GM21528 (cell line): ENCODE data around the gene OFD1.

ENCODE experiments used
- ATAC-seq: cut with Tn5 transposase; IDR thresholded peaks from one replicate; pipeline ENCODE4 v1.9.1; 2021; ENCODE audit warnings: mild to moderate bottlenecking, moderate library complexity; ENCODE audit not compliant: unreplicated experiment, low FRiP score

The OFD1 gene

GRCh38 chrX:13748486-13748885 lies 13.9 kb downstream of the OFD1 start:
- ATAC-seq: no peak

DNA sequence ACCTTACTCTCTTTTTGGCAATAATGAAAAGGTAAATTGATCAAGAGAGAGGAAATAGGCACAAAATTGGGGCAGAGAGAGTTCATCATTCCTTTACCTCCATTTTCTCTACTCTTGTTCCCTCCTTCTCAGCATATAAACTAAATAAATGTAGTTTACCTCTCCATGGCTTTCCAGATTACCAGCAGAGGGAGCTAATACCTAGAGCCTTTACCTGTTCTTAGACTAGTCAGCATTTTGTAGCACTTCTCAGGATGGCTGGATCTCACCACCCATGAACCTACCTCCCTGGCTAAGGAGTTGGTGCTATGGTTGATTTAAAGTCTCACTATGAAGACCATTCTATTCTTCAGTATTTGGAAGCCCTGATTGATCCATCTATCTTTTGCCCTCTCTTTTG lies 15.7 kb downstream of the OFD1 start:
- ATAC-seq: no peak

DNA sequence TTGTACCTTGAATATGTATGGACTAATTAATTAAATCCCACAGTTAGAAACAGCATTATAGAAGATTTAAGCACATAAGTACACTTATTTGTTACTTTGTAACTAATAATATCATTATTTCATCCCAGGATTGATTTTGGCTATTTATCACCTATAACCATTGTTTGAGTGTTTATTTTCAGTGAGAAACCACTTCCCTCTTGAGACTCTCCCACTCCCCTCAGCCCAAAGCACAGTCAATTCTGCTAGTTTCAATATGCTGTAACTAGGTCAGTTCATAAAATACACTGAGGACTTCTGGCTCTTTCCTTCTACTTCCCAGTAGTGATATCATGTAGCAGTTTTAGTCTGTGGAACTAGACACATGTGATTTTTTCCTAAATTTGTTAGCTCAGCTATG lies 16.3 kb downstream of the OFD1 start:
- peak; percentile 49 for ATAC-seq

- ATAC-seq: no peak
Observed at GRCh38 chrX:13752141-13752540, 17.6 kb downstream of the OFD1 start.

DNA sequence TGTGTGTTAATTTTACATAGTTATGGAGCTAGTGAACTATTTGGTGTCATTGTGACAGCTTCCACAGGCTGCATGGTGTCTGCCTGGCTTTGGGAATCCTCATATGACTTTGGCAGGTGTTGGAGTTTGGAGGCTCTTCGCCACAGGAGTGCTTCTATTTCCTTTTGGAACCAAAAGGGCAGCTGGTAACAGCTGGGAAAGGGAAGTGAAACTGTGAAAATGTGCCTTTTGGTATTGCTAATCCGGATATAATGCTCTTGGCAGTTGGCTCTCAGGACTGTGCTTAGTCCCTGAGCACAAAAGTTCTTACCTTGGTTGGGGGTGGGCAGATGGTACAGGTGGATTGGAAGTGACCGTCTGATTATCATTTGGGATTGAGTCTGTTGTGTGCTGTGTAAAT lies 18.1 kb downstream of the OFD1 start:
- ATAC-seq: peak; percentile 69

GRCh38 chrX:13754765-13755164 lies 20.2 kb downstream of the OFD1 start:
- ATAC-seq: no peak

- no peak for ATAC-seq
Observed at GRCh38 chrX:13755254-13755653, 20.7 kb downstream of the OFD1 start.

DNA sequence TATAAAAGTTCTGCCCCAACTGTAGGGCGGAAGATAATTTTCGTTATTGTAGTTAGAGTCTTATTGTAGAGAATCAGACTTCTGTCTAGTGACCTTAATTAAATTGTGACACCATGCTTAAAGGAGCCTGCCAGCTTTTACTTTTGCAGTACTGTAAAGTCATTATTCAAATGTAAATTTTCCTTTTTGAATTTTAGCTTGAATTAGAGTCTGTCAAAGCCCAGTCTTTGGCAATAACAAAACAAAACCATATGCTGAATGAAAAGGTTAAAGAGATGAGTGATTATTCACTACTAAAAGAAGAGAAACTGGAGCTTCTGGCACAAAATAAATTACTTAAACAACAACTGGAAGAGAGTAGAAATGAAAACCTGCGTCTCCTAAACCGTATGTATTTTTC lies 21.8 kb downstream of the OFD1 start:
- no peak for ATAC-seq

DNA sequence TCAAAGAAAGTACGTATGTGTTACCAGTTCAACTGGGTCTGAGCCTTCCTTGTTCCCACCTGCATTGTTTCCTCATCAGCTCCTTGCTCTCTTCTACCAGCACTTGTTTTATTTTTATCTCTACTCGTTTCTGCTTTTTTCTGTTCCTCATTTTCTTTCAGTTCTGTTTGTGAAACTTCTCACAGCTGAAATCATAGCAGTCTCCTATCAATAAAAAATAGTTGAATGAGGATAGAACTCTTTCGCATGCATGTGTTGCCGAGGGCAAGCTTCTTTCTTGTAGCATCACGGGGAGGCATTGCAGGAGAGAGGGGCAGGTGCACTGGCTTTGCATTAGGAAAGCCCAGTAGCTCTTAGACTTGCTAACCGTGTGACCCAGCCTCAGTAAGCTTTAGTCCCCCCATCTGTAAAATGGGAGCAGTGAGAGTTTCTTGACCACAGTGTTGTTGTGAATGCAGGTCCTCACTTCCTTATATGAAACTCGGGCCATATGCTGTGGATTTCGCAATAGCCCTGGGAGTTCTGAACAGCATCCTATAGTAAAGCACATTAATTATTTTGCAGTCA lies 24.7 kb downstream of the OFD1 start:
- ATAC-seq: peak; percentile 79

DNA sequence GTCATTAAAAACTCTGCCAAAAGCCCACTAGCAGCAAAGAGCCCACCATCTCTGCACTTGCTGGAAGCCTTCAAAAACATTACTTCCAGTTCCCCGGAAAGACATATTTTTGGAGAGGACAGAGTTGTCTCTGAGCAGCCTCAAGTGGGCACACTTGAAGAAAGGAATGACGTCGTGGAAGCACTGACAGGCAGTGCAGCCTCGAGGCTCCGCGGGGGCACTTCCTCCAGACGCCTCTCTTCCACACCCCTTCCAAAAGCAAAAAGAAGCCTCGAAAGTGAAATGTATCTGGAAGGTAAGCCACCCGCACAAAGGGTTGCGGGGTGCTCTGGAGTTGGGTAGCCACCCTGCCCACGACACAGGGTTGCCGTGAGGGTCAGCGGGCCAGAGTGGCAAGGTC lies 25.9 kb downstream of the OFD1 start:
- no peak for ATAC-seq

DNA sequence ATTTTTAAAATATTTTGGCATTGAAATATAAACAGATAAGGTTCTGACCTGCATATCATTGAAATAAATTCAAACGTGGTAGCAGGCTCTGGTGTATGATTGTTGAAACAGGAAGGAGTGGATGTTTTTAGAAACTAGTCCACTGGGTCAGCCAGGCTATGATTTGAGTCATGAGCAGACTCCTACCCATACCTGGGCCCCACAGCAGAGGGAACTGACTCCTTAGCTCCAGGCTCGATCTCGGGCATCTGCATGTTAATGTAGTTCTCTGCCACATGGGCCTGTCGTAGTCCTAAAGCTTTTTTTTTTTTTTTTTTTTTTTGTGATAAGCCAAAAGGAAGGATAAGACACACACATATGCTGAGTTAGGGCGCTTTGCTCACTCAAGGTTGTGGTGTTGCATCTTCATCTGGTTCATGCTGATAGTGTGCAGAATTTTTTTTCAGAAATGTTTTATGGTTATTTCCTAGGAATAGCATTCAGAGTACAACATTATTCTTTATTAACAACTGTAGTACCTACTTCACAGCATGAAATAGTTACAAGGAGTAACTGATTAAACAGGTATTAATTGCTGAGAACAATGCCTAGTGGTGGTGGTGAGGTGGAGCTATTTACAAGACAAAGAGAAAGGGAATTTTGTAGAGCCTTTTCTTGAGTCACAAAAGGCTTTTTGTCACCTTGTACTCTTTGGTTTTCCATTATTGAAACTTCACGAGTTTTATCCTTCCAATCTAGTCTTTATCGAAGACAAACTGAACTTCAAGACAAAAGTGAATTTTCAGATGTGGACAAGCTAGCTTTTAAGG lies 27.3 kb downstream of the OFD1 start:
- no peak for ATAC-seq

GRCh38 chrX:13763489-13763888 lies 28.9 kb downstream of the OFD1 start:
- ATAC-seq: no peak

- no peak for ATAC-seq
Observed at GRCh38 chrX:13764281-13764680, 29.7 kb downstream of the OFD1 start.

DNA sequence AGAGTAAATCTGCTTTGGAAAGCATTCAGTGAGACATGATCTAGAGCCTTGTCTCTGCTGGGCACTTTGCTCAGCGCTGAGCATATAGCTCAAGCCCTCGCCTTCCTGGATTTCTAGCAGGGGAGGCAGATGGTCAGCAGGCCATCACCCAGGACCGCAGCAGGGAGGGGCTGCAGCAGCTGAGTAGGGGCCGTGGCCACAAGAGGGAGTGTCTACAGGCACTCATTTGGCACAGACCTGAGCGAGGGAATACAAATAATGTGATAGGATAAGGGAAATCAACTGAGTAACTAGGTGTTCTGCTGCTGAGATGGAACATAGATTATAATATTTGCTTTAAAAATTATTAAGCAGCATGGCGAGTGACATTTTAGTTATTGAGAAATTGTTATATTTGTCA lies 30.2 kb downstream of the OFD1 start:
- ATAC-seq: no peak

- no peak for ATAC-seq
Observed at GRCh38 chrX:13768939-13769338, 34.4 kb downstream of the OFD1 start.

- ATAC-seq: no peak
Observed at GRCh38 chrX:13770013-13770535, 35.5 kb downstream of the OFD1 start.

- ATAC-seq: no peak
Observed at GRCh38 chrX:13774696-13775095, 40.1 kb downstream of the OFD1 start.

DNA sequence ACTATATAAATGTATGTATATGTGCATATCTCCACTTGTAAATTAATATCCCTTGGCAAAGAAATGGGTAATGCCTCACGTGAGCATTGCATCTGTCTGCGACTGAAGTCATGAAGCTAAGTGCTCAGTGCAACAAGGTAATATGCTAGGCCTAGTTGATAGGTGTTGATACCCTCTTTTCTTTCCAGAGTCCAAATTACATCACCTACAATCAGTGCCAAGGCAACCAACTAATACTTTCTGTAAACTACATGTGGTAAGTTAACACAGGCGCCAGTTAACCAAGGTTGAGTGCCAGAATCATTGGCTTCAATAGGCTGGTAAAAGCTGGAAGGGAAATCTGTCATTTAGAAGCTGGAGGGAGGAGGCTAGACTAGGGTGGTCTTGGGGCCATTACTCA lies 41.3 kb downstream of the OFD1 start:
- no peak for ATAC-seq

DNA sequence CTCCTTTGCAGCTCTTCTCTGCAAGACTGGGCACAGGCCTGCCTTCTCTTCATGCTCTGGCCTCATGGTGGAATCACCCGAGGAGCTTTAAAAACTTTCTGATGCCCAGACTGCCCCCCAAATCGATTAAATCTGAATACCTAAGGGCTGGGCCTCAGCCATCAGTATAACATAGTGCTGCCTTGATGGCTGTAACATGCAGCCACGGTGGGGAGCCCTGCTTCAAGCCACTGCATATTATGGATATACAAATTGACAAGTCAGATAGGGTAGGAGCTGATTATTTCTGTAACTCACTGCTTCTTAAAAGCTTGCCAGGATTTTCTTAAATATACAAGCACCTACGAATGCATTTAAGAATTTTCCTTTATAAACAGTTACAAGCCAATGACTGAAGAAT lies 41.8 kb downstream of the OFD1 start:
- ATAC-seq: no peak

- no peak for ATAC-seq
Observed at GRCh38 chrX:13778916-13779315, 44.4 kb downstream of the OFD1 start.

- no peak for ATAC-seq
Observed at GRCh38 chrX:13780868-13781427, 46.4 kb downstream of the OFD1 start.

GRCh38 chrX:13786048-13786447 lies 51.5 kb downstream of the OFD1 start:
- no peak for ATAC-seq
